ENCODE results near the gene ARHGAP5.

The ARHGAP5 gene

GRCh38 chr14:32077081-32078022, at the start of gene ARHGAP5:
Gene ARHGAP5, plus strand, starts transcription at chr14:32077304. Its CDS starts 13,366 bp downstream, at chr14:32090670.
- peak; percentile 58 to 67 for DNase-seq

DNA sequence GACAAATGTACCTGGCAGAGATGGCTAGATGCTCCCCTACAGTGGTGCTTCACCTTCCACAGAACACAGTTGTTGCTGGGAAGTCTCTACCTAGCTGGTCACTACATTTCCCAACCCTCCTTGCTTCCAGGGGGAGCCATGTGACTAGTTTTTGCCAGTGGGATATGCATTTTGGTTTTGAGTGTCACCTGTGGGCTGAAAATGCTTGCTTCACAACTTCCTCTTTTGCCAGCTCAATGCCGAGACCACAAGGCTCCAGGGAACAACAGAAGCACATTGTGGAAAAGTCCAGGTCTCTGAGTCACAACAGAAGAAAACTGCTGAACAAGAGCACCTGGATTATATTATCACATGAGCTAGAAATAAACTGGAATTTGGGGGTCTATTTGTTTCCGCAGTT, 48.5 kb upstream of the ARHGAP5 start:
- no peak for DNase-seq

GRCh38 chr14:32033543-32033942, 43.6 kb upstream of the ARHGAP5 start:
- DNase-seq = no peak

DNA sequence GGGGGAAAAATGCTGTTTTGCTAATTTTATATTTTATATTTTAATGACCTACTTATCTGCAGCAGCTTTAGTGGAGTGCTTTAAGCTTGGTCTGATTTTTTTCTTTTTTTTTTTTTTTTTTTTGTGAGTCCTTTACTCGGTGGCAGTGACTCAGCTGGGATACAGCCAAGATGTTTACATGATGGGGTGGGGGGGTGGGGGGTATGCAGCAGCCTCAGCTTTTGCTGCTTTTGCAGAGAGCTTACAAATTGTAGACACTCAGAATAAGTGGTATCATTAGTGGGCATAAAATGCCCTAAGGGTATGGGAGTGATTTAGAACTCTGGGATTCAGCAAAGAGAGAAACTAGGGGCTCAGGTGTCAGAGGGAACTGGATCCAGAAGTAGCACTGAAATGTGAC, 38.2 kb upstream of the ARHGAP5 start:
- DNase-seq = no peak

DNA sequence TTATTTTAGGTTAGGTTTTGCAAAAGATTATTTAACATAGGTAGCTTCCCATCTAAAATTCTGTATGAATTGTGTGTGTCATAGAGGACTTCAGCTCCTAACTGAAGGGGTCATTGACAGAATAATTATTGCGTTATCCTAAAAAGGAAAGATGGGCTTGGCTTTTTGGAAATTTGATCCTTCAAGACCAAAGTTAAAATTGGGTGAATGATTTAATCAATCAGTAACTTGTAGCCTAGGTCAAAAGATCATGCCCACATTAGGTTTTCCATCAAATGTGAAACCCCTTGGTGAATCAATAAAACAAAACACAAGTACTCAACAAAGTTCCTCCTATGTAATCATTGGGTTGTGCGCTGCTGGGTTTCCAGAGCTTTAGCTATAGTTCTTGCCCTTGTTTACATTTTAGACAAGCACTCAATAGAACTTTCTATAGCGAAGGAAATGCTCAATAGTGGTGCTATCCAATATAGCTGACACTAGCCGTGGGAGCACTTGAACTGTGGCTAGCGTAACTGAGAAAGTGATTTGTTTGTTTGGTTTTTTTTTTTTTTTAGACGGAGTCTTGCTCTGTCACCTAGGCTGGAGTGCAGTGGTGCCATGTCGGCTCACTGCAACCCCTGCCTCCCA, 37.6 kb upstream of the ARHGAP5 start:
- no peak for DNase-seq

DNA sequence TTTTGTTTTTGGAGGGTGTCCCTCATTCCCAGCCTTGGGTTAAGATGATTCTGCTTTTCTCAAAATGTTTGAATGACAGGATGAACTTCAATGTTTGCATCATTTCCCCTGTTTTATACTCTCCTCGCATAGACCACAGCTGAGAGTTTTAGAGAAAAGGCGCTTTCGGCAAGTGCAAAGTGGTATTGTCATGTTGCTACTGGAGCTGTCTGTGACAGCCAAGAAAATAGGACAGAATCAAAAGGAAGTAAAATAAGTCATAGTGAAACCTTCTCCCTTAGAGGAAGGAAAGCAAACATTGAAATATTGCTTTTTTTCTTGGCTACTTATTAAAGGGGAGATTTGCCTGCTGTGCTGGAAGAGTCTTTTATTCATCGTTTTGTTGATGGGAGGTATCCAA, 33.5 kb upstream of the ARHGAP5 start:
- no peak for DNase-seq

GRCh38 chr14:32044454-32044853, 32.6 kb upstream of the ARHGAP5 start:
- DNase-seq = no peak

- DNase-seq = no peak
These were observed 29.3 kb upstream of the ARHGAP5 start for GRCh38 chr14:32047791-32048190.

GRCh38 chr14:32049361-32050088, 27.6 kb upstream of the ARHGAP5 start:
- no peak for DNase-seq

DNA sequence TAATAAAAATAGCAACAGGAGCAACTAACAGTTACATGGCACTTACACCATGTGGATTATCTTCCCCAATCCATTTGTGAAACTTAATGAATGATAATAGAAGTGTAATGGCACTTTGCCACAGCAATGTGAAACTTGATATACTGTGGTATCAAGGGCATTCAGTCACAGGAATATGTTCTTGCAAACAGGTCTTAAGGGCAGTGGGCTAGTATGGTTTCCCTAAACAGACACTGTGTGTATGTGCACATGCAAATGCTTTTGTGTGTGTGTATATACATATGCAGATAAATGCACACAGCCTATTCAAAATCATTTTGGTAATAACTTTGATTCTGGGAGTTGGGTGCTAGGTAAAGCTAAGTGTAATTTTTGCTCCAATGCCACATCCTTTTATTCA, 26.2 kb upstream of the ARHGAP5 start:
- no peak for DNase-seq

- DNase-seq = no peak
These were observed 22.6 kb upstream of the ARHGAP5 start for GRCh38 chr14:32054536-32054935.

DNA sequence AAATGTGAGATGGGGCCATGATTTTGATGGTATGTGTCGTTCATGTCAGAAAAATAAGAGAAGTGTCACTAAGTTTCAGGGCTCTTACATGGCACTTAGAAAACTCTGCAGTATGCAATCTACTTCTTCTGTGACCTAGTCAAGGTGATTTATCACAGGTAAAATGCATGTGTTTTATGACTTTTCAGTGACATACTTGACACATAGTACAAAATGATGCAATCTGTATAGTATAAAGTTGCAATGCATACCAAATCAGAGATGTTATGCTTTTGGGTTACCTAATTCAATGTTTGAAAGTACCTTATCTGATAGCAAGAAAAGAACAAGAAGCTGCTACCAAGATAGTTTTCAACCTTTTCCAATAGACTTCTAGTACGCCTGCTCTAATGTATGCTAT, 21.9 kb upstream of the ARHGAP5 start:
- no peak for DNase-seq

GRCh38 chr14:32059702-32060101, 17.4 kb upstream of the ARHGAP5 start:
- no peak for DNase-seq

GRCh38 chr14:32064931-32065330, 12.2 kb upstream of the ARHGAP5 start:
- no peak for DNase-seq

GRCh38 chr14:32068708-32069107, 8.4 kb upstream of the ARHGAP5 start:
- DNase-seq = no peak

- DNase-seq = no peak
These were observed 6.8 kb upstream of the ARHGAP5 start for GRCh38 chr14:32070282-32070681.

DNA sequence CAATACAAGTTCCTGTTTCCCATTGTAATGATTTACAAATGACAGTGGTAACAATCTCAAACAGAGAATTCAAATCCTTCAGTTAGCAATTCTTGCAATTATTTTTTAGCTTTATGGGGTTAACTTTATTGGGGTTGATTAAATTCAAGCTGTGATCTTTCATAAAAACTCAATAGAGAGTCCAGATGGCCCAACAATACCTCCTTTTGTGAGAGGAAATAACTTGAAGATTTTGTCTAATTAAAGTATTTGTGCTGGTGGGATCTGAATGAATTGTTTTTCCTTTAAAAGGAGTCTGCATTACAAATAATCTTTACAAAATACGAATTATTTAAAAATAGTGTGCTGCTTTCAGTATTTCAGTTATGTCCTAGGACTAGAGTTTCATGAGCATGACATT, 4.4 kb upstream of the ARHGAP5 start:
- DNase-seq = no peak

DNA sequence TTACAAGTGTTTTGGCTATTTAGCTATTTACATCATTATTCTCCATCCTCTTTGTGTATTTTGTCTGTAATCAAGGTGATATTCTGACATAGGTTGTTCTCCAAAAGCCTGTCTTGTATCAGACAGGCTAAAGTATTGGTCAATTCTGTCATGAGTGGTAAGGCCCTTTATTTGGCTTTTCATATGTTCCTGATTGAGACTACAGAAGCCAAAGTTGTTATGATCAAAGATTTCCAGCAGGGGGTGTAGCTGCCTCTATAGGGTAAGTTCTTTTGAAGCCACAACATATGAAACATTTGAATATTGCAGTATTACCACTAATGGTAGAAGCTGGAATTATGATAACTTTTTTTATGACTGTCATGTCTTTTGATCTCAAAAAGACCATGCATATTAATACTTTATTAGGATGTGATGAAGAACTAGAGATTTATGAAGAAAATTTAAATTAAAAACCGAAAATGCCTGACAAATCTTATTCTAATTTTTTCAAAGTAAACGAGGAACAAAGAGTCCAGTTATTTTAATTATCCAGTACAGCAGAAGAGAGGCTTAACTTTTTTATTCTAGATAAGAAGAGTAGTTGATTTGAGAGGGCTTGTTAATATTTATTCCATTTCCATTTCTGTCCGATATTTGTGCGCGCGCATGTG, 3.4 kb upstream of the ARHGAP5 start:
- peak in 1 of 2 experiments; percentile 26 for DNase-seq

- DNase-seq = no peak
These were observed 2.1 kb upstream of the ARHGAP5 start for GRCh38 chr14:32074887-32075572.

- no peak for DNase-seq
These were observed 1.3 kb upstream of the ARHGAP5 start for GRCh38 chr14:32075672-32076277.

DNA sequence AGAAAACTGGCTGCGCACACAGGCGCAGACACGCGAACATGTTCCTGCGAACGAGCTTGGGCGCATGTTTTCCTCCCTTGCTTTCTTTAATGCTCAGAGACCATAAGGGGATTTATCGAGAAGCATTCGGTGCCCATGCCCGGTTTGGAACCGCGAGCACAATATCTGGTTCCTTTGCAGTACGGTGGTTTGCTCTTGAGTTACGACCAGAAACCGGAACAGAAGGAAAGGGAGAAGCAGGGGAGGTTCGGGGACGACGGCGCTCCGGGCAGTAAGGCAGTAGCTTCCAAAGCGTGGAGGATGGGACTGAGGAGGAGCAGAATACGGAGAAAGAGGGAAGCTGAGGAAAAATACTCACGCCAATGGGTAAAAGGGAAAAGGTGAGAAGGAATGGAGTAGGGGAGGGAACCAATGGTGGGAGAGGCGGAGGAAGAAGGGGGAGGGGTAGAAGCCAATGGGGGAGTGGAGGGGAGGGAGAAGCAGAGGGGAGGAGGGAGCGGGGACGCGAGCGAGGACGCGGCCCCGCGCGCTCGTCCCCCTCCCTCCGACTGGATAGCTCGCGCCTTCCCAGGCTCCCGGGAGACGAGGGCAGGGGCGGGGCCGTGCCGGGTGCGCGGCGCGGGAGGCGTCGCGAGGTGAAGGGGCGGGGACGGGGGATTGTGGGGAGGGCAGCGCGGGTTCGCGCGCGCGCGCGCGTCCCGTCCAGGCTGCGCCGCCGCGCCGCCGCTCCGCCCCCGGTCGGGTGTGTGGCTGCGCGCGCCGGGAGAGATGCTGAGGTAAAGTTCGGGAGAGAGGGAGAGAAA, 625 bp upstream of the ARHGAP5 start:
- peak; percentile 86 to 89 for DNase-seq
